ENCODE results near the gene EHD3. TPM values are rescaled to one million over a fixed set of nuclear protein-coding genes. Genes with fewer than 3 reads are reported as not detected.

Gene EHD3
- total and polyA plus RNA-seq, 2 of the 13 experiments (the other 11 are each of a cell fraction or from before 2014, with no cell fraction given), result 0.20 to 0.69 TPM

DNA sequence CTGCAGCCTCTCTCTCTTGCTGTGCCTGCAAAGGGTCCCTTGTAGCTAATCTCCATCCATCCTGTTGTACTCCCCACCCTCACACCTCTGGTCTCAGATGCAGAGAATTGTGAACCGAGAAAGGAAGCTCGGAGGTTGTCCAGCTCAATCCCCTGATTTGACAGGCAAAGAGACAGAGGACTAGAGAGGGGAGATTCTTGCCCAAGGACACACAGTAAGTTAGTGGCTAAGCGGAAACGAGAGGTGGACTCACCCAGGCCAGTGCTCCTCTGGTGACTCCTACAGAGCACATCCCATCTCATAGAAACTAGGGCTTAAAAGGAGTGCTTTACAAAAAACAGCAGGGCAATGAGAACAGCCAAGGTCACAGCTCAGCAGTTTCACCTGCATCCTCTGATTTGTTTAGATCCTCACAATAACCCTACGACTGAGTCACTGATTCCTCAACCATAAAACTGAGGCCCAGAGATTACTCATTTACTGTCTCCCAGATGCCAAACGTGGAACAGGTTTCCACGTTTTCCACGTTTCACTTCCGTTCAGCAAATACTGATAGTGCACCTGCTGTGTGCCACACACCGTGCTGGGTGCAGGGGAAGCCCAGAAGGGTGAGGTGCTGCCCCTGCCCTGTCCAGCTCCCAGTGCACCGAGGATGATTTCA lies 22.1 kb downstream of the EHD3 start (continued):
- TF ChIP-seq, protein P1, sequence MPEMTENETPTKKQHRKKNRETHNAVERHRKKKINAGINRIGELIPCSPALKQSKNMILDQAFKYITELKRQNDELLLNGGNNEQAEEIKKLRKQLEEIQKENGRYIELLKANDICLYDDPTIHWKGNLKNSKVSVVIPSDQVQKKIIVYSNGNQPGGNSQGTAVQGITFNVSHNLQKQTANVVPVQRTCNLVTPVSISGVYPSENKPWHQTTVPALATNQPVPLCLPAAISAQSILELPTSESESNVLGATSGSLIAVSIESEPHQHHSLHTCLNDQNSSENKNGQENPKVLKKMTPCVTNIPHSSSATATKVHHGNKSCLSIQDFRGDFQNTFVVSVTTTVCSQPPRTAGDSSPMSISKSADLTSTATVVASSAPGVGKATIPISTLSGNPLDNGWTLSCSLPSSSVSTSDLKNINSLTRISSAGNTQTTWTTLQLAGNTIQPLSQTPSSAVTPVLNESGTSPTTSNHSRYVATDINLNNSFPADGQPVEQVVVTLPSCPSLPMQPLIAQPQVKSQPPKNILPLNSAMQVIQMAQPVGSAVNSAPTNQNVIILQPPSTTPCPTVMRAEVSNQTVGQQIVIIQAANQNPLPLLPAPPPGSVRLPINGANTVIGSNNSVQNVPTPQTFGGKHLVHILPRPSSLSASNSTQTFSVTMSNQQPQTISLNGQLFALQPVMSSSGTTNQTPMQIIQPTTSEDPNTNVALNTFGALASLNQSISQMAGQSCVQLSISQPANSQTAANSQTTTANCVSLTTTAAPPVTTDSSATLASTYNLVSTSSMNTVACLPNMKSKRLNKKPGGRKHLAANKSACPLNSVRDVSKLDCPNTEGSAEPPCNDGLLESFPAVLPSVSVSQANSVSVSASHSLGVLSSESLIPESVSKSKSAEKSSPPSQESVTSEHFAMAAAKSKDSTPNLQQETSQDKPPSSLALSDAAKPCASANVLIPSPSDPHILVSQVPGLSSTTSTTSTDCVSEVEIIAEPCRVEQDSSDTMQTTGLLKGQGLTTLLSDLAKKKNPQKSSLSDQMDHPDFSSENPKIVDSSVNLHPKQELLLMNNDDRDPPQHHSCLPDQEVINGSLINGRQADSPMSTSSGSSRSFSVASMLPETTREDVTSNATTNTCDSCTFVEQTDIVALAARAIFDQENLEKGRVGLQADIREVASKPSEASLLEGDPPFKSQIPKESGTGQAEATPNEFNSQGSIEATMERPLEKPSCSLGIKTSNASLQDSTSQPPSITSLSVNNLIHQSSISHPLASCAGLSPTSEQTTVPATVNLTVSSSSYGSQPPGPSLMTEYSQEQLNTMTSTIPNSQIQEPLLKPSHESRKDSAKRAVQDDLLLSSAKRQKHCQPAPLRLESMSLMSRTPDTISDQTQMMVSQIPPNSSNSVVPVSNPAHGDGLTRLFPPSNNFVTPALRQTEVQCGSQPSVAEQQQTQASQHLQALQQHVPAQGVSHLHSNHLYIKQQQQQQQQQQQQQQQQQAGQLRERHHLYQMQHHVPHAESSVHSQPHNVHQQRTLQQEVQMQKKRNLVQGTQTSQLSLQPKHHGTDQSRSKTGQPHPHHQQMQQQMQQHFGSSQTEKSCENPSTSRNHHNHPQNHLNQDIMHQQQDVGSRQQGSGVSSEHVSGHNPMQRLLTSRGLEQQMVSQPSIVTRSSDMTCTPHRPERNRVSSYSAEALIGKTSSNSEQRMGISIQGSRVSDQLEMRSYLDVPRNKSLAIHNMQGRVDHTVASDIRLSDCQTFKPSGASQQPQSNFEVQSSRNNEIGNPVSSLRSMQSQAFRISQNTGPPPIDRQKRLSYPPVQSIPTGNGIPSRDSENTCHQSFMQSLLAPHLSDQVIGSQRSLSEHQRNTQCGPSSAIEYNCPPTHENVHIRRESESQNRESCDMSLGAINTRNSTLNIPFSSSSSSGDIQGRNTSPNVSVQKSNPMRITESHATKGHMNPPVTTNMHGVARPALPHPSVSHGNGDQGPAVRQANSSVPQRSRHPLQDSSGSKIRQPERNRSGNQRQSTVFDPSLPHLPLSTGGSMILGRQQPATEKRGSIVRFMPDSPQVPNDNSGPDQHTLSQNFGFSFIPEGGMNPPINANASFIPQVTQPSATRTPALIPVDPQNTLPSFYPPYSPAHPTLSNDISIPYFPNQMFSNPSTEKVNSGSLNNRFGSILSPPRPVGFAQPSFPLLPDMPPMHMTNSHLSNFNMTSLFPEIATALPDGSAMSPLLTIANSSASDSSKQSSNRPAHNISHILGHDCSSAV (CRISPR knock-in tag; IDR thresholded peaks at IDR 0.05; ENCODE audit: borderline replicate concordance), result no peak
- TF ChIP-seq YEATS4 (CRISPR knock-in tag; IDR thresholded peaks at IDR 0.05; ENCODE audit: borderline replicate concordance) (no peak), CBX1 (IDR thresholded peaks at IDR 0.05; ENCODE audit: low read depth) (no peak), ZNF350 (CRISPR knock-in tag; IDR thresholded peaks at IDR 0.05; ENCODE audit: borderline replicate concordance, low read depth) (no peak), TAF1 (CRISPR knock-in tag; IDR thresholded peaks at IDR 0.05) (no peak), ETV5 (CRISPR knock-in tag; IDR thresholded peaks at IDR 0.05; ENCODE audit: borderline replicate concordance) (no peak), DNMT3B (CRISPR knock-in tag; conservative IDR thresholded peaks at IDR 0.05) (no peak), ZNF235 (CRISPR knock-in tag; IDR thresholded peaks at IDR 0.05; ENCODE audit: borderline replicate concordance) (no peak), ZNF251 (CRISPR knock-in tag; IDR thresholded peaks at IDR 0.05) (no peak), KDM1A (CRISPR knock-in tag; IDR thresholded peaks at IDR 0.05) (no peak), KAT2B (IDR thresholded peaks at IDR 0.05; ENCODE audit: borderline replicate concordance, low read depth, low read length) (no peak), SMARCE1 (IDR thresholded peaks at IDR 0.05; ENCODE audit: borderline replicate concordance) (no peak), ZMYM2 (CRISPR knock-in tag; IDR thresholded peaks at IDR 0.05) (no peak)
- TF ChIP-seq, protein P2, sequence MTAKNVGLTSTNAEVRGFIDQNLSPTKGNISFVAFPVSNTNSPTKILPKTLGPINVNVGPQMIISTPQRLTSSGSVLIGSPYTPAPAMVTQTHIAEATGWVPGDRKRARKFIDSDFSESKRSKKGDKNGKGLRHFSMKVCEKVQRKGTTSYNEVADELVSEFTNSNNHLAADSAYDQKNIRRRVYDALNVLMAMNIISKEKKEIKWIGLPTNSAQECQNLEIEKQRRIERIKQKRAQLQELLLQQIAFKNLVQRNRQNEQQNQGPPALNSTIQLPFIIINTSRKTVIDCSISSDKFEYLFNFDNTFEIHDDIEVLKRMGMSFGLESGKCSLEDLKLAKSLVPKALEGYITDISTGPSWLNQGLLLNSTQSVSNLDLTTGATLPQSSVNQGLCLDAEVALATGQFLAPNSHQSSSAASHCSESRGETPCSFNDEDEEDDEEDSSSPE (CRISPR knock-in tag; IDR thresholded peaks at IDR 0.05), result no peak
- TF ChIP-seq, protein P3, sequence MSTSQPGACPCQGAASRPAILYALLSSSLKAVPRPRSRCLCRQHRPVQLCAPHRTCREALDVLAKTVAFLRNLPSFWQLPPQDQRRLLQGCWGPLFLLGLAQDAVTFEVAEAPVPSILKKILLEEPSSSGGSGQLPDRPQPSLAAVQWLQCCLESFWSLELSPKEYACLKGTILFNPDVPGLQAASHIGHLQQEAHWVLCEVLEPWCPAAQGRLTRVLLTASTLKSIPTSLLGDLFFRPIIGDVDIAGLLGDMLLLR (CRISPR knock-in tag; IDR thresholded peaks at IDR 0.05), result no peak
- TF ChIP-seq, protein P4, sequence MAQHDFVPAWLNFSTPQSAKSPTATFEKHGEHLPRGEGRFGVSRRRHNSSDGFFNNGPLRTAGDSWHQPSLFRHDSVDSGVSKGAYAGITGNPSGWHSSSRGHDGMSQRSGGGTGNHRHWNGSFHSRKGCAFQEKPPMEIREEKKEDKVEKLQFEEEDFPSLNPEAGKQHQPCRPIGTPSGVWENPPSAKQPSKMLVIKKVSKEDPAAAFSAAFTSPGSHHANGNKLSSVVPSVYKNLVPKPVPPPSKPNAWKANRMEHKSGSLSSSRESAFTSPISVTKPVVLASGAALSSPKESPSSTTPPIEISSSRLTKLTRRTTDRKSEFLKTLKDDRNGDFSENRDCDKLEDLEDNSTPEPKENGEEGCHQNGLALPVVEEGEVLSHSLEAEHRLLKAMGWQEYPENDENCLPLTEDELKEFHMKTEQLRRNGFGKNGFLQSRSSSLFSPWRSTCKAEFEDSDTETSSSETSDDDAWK (CRISPR knock-in tag; IDR thresholded peaks at IDR 0.05), result no peak
- TF ChIP-seq, protein P5, sequence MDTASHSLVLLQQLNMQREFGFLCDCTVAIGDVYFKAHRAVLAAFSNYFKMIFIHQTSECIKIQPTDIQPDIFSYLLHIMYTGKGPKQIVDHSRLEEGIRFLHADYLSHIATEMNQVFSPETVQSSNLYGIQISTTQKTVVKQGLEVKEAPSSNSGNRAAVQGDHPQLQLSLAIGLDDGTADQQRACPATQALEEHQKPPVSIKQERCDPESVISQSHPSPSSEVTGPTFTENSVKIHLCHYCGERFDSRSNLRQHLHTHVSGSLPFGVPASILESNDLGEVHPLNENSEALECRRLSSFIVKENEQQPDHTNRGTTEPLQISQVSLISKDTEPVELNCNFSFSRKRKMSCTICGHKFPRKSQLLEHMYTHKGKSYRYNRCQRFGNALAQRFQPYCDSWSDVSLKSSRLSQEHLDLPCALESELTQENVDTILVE (CRISPR knock-in tag; IDR thresholded peaks at IDR 0.05), result no peak

All from HepG2 (cell line).